K562 (cell line): Measurements from ENCODE around the gene CARD9. TPM values are rescaled to one million over a fixed set of nuclear protein-coding genes. Genes with fewer than 3 reads are reported as not detected.

ENCODE experiments used
- ATAC-seq: fragments of 200-7000 bp; cut with Tn5 transposase; 3 replicates; pipeline ENCODE4 v1.9.1; 2020; ENCODE audit warnings: moderate library complexity
- BruUV-seq: library from RNA; stranded (reverse); fragments of 400-500 nt; replicated peaks from 2 replicates; lab custom pipeline; 2021; lab: Mats Ljungman, UMichigan
- CTCF ChIA-PET: fragments of 300-600 bp; formaldehyde crosslinking; extraction: SDS; loops from one replicate; lab custom pipeline; 2021; ENCODE audit warnings: low intra/inter-chr PET ratio; lab: Yijun Ruan, JAX
- POLR2A ChIA-PET: fragments of 300-600, 350-650 bp; sonication (Branson Sonifier 250); formaldehyde crosslinking; extraction: SDS; loops from one replicate; lab custom pipeline; 2021; ENCODE audit warnings: antibody characterized with exemption, inconsistent platforms; lab: Yijun Ruan, JAX
- DNase-seq, 4 experiments: peaks; one replicate each; pipeline versions ENCODE4 v3.0.0 to v3.0.0-alpha.2; 2011 to 2018; ENCODE audit warnings: low spot score in 3 of 4, mixed read lengths in 3 of 4; ENCODE audit errors: extremely low read depth in 1 of 4
- FAIRE-seq: peaks from 2 replicates; lab custom pipeline; 2011; peaks lifted over from hg19 to GRCh38; lab: Jason Lieb, UNC
- H2AFZ ChIP-seq: 2 replicates; pipeline ENCODE4 v1.6.0; 2011; ENCODE audit warnings: low read depth, low read length, control low read depth, inconsistent platforms
- H3K27ac ChIP-seq: fragments of 200-600 bp; 3 replicates; pipeline ENCODE4 v1.8.0; 2011; ENCODE audit warnings: low read depth, mild to moderate bottlenecking, control low read depth, inconsistent platforms, low read length, moderate library complexity, mixed read lengths; ENCODE audit errors: extremely low read depth
- H3K27me3 ChIP-seq, 2 experiments: fragments of 300-600 bp in 1 of 2; 2 replicates in 1 of 2; 3 replicates in 1 of 2; pipeline versions ENCODE4 v1.6.0 to v1.8.0; 2011; ENCODE audit warnings: inconsistent platforms in 2 of 2, low read length in 2 of 2, mild to moderate bottlenecking in 1 of 2, mixed read lengths in 1 of 2, moderate library complexity in 1 of 2; ENCODE audit not compliant: control insufficient read depth in 2 of 2, insufficient read depth in 2 of 2
- H3K36me3 ChIP-seq: fragments of 300-600 bp; 3 replicates; pipeline ENCODE4 v1.8.0; 2011; ENCODE audit warnings: mild to moderate bottlenecking, low read length, inconsistent platforms; ENCODE audit not compliant: control insufficient read depth, insufficient read depth
- H3K4me1 ChIP-seq, 2 experiments: fragments of 200-600 bp in 1 of 2; replicated peaks in 1 of 2; 2 replicates in 1 of 2; 3 replicates in 1 of 2; pipeline versions ENCODE4 v1.5.1 to v1.8.0; 2011; ENCODE audit warnings: inconsistent platforms in 2 of 2, low read length in 2 of 2, mild to moderate bottlenecking in 1 of 2, mixed read lengths in 1 of 2, moderate library complexity in 1 of 2; ENCODE audit not compliant: control insufficient read depth in 2 of 2, insufficient read depth in 2 of 2
- H3K4me2 ChIP-seq: 2 replicates; pipeline ENCODE4 v1.6.1; 2011; ENCODE audit warnings: low read length, control low read depth, inconsistent platforms, mixed read lengths; ENCODE audit not compliant: insufficient read depth
- H3K4me3 ChIP-seq: fragments of 200-600 bp; sonication (generic), shearing (Covaris generic); 2 replicates; pipeline ENCODE4 v1.5.1; 2016; ENCODE audit warnings: control low read depth, inconsistent platforms
- H3K79me2 ChIP-seq: fragments of 200-600 bp; 3 replicates; pipeline ENCODE4 v1.8.0; 2011; ENCODE audit warnings: low read length, inconsistent platforms; ENCODE audit not compliant: control insufficient read depth, insufficient read depth
- H3K9ac ChIP-seq, 2 experiments: 2 replicates each; pipeline versions ENCODE4 v1.6.0 to v1.6.1; 2011; ENCODE audit warnings: low read depth in 2 of 2, low read length in 2 of 2, control low read depth in 1 of 2, inconsistent platforms in 1 of 2, mild to moderate bottlenecking in 1 of 2, mixed read lengths in 1 of 2; ENCODE audit not compliant: insufficient read depth in 1 of 2
- H3K9me1 ChIP-seq: one replicate; pipeline ENCODE4 v1.6.0; 2011; ENCODE audit warnings: inconsistent platforms, mild to moderate bottlenecking, low read length, moderate library complexity; ENCODE audit not compliant: control insufficient read depth, insufficient read depth
- H3K9me3 ChIP-seq: replicated peaks from 2 replicates; pipeline ENCODE4 v1.5.1; 2011; ENCODE audit warnings: low read depth, low read length, inconsistent platforms; ENCODE audit not compliant: control insufficient read depth, insufficient read depth
- H4K20me1 ChIP-seq: replicated peaks from 2 replicates; pipeline ENCODE4 v1.6.1; 2011; ENCODE audit warnings: low read length, inconsistent platforms, mixed read lengths; ENCODE audit not compliant: control insufficient read depth, insufficient read depth
- FOS ChIP-seq: IDR thresholded peaks from 3 replicates; pipeline ENCODE4 v1.6.1; 2011; ENCODE audit not compliant: insufficient read length; ENCODE audit errors: extremely low read depth
- NFXL1 ChIP-seq: fragments of 450-650 bp; formaldehyde crosslinking; IDR thresholded peaks from 2 replicates; pipeline ENCODE4 v1.4.0; 2021; ENCODE audit warnings: mild to moderate bottlenecking
- PHB ChIP-seq: fragments of 250-450 bp; sonication (Bioruptor Pico); IDR thresholded peaks from 2 replicates; pipeline ENCODE4 v1.5.0; 2021
- SRSF1 ChIP-seq: fragments of 200-400 bp; formaldehyde crosslinking; IDR thresholded peaks from 2 replicates; pipeline ENCODE4 v1.6.1; 2017; ENCODE audit warnings: mild to moderate bottlenecking, low read depth, low read length, moderate library complexity
- YY1 ChIP-seq, 3 experiments: IDR thresholded peaks; 2 replicates each; pipeline ENCODE4 v1.6.1; 2011; ENCODE audit warnings: low read length in 2 of 3, mild to moderate bottlenecking in 2 of 3, moderate library complexity in 2 of 3, borderline replicate concordance in 1 of 3, control low read depth in 1 of 3, low read depth in 1 of 3; ENCODE audit not compliant: insufficient read depth in 3 of 3, insufficient replicate concordance in 2 of 3, control insufficient read depth in 1 of 3, insufficient read length in 1 of 3; ENCODE audit errors: extremely low read depth in 1 of 3
- WGBS: fragments of 100-300 bp; shearing (Covaris generic); methylation state at CpG from one replicate; pipeline ENCODE4 v1.1.6; 2016; ENCODE audit warnings: low coverage, mixed read lengths; ENCODE audit not compliant: insufficient coverage; ENCODE audit errors: missing lambda C conversion rate; 5-methylcytosine and 5-hydroxymethylcytosine counted together
- in situ Hi-C: fragments of 300-500 bp; cut with MboI; formaldehyde crosslinking; loops from 4 replicates; pipeline ENCODE4 v1.15.0; 2018; ENCODE audit warnings: inconsistent platforms, mixed read lengths
- intact Hi-C: fragments of 100-400 bp; cut with micrococcal nuclease; formaldehyde crosslinking; loops from 2 replicates; pipeline ENCODE4 v1.14.2; 2022
- polyA plus RNA-seq, 8 experiments: library from polyadenylated mRNA; depleted of rRNA in 4 of 8; stranded (reverse) in 5 of 8; unstranded in 3 of 8; fragments of >200 nt; fragmentation: Nextera tagmentation in 2 of 8; fragmentation: Illumina TruSeq in 1 of 8; extraction: Ambion mirVana in 2 of 8; extraction: Trizol in 1 of 8; gene quantifications; 2 replicates each; pipeline versions ENCODE4 v1.2.1 to v1.2.3, GENCODE V29; 2011 to 2014; ENCODE audit warnings: inconsistent platforms in 1 of 8, missing spikeins in 1 of 8
- total RNA-seq, 7 experiments: library from RNA; depleted of rRNA in 6 of 7; stranded (reverse); fragments of >200 nt in 6 of 7; fragmentation: Illumina TruSeq in 2 of 7; extraction: Trizol in 2 of 7; gene quantifications; 2 replicates each; pipeline versions ENCODE4 v1.2.1 to v1.2.3, GENCODE V29; 2011 to 2021; ENCODE audit warnings: low replicate concordance in 1 of 7
- TF ChIP-seq, protein P1 (sequence below): fragments of 250-450 bp; sonication (Bioruptor Pico); IDR thresholded peaks from 2 replicates; pipeline ENCODE4 v1.5.0; 2020; ENCODE audit warnings: mild to moderate bottlenecking

The CARD9 gene
- total and polyA plus RNA-seq, 9 of the 15 experiments (the other 6 are each of a cell fraction or from before 2014, with no cell fraction given): 1.7 to 53.0 (median 9.7) TPM

DNA sequence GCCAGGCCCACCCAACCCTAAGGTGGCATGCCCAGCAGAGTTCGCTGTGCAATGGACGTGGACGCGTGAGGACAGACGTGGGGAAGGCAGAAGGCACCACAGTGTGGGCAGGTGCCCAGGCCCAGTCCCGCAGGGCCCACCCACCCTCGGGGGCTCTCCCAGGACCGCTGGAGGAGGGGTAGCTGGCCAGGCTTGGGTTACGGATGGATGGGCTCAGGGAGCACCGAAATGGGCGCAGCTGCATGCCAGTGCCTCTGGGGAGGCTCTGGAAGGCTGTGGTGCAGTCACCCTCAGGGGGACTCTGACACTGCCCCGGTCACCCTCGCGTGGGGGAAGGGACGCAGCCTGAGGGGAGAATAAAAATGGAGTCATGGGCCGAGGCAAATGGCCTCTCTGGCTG is 55.8 kb downstream of the CARD9 start:
- H3K9me3 ChIP-seq: peaks cover 7% of the 10 kb centered on the region
- peaks cover 13 to 36% of the 10 kb centered on the region in 2 experiments; a peak in 3 of 5 replicates for H3K27me3 ChIP-seq
- ATAC-seq: no peak
- peaks cover 0 to 26% of the 10 kb centered on the region in 2 experiments; a peak in 2 of 5 replicates for H3K4me1 ChIP-seq
- WGBS: 14% methylated on average over 16 of the region's 16 CpGs
- DNase-seq: no peak
- intact Hi-C loops (no loop called here), in situ Hi-C loops (no loop called here)
- ChIA-PET CTCF (no interaction called here), POLR2A (no interaction called here)
- H4K20me1 ChIP-seq: no peaks in the 10 kb centered on the region; the same call in none of the 2 replicates
- H3K4me3 ChIP-seq: no peak overlapping the region
- no peak overlapping the region for H3K27ac ChIP-seq
- no peak for TF ChIP-seq NFXL1
- no peak for TF ChIP-seq PHB
- TF ChIP-seq, protein P1, sequence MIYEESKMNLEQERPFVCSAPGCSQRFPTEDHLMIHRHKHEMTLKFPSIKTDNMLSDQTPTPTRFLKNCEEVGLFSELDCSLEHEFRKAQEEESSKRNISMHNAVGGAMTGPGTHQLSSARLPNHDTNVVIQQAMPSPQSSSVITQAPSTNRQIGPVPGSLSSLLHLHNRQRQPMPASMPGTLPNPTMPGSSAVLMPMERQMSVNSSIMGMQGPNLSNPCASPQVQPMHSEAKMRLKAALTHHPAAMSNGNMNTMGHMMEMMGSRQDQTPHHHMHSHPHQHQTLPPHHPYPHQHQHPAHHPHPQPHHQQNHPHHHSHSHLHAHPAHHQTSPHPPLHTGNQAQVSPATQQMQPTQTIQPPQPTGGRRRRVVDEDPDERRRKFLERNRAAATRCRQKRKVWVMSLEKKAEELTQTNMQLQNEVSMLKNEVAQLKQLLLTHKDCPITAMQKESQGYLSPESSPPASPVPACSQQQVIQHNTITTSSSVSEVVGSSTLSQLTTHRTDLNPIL (CRISPR knock-in tag): no peak
- TF ChIP-seq FOS: no peak
- no peak for TF ChIP-seq YY1 (IDR thresholded peaks at IDR 0.05; ENCODE audit: borderline replicate concordance in 1 of 3, control insufficient read depth in 1 of 3, extremely low read depth in 1 of 3, insufficient read depth in 3 of 3, insufficient read length in 1 of 3, insufficient replicate concordance in 2 of 3, low read depth in 1 of 3, low read length in 2 of 3)
- TF ChIP-seq SRSF1: no peak
- H3K9ac ChIP-seq: no peak overlapping the region
- no peak for FAIRE-seq
- no peak overlapping the region for H3K4me2 ChIP-seq
- no TSS peak for BruUV-seq
- no peaks in the 10 kb centered on the region for H3K9me1 ChIP-seq
- no peaks in the 10 kb centered on the region for H3K36me3 ChIP-seq
- no peaks in the 10 kb centered on the region for H3K79me2 ChIP-seq
- H2AFZ ChIP-seq: no peak overlapping the region
